ENCODE data around the gene LPGAT1.

GRCh38 chr1:211816586-211816985 lies 14.0 kb downstream of the LPGAT1 start:
- TF ChIP-seq CTCF (IDR thresholded peaks at IDR 0.05) (no peak), EZH2 (IDR thresholded peaks at IDR 0.05) (no peak)
